ENCODE data around the gene CACTIN.

GRCh38 chr19:3639479-3639878 is 12.9 kb upstream of the CACTIN start:
- TF ChIP-seq CTCF (IDR thresholded peaks at IDR 0.05), result no peak
- TF ChIP-seq POLR2AphosphoS5 (IDR thresholded peaks at IDR 0.05), result no peak
